Tibial artery (tissue), 4 donors: ENCODE data around the gene MUC2.

Source experiments
- DNase-seq, 2 donors: peaks; one replicate each; pipeline ENCODE4 v3.0.0-alpha.2; 2019
- H3K27ac ChIP-seq, 2 donors: fragments of 200-600 bp; sonication (generic) in 1 of 2; 1 replicate in 1 of 2; 2 replicates in 1 of 2; pipeline ENCODE4 v1.5.1; 2018 to 2019; ENCODE audit warnings: mild to moderate bottlenecking in 1 of 2
- H3K27me3 ChIP-seq, 2 donors: fragments of 200-600 bp; sonication (generic) in 1 of 2; one replicate each; pipeline versions ENCODE4 v1.5.1 to v1.6.0; 2016 to 2019
- H3K36me3 ChIP-seq, 3 donors: fragments of 200-600 bp; sonication (generic) in 2 of 3; one replicate each; pipeline ENCODE4 v1.5.1; 2016 to 2019; ENCODE audit warnings: mild to moderate bottlenecking in 2 of 3
- H3K4me1 ChIP-seq, 4 donors: fragments of 200-600 bp; sonication (generic) in 2 of 4; 1 replicate in 3 of 4; 2 replicates in 1 of 4; pipeline ENCODE4 v1.5.1; 2016 to 2019
- H3K4me3 ChIP-seq, 2 donors: fragments of 200-600 bp; sonication (generic) in 1 of 2; 1 replicate in 1 of 2; 2 replicates in 1 of 2; pipeline ENCODE4 v1.5.1; 2018 to 2019; ENCODE audit warnings: mild to moderate bottlenecking in 2 of 2
- H3K9me3 ChIP-seq, 3 donors: fragments of 200-600 bp; sonication (generic) in 1 of 3; one replicate each; pipeline ENCODE4 v1.5.1; 2016 to 2019
- intact Hi-C: fragments of 100-400 bp; cut with DNase I; formaldehyde crosslinking; loops from one replicate; pipeline ENCODE4 v1.15.0; 2023; ENCODE audit warnings: low total_unique reads
- TF ChIP-seq, protein P1 (sequence below), 2 experiments: fragments of 200-600 bp in 1 of 2; fragments of 450-650 bp in 1 of 2; IDR thresholded peaks; one replicate each; pipeline ENCODE4 v1.5.1; 2017 to 2019; ENCODE audit warnings: antibody characterized with exemption in 2 of 2, mild to moderate bottlenecking in 1 of 2, moderate library complexity in 1 of 2

MUC2 gene

GRCh38 chr11:1067812-1068496 lies 6.7 kb upstream of the MUC2 start:
- Histone ChIP-seq H3K27ac (no peak overlapping the region), H3K27me3 (peaks cover 0 to 36% of the 10 kb centered on the region in 2 donors), H3K4me1 (no peaks in the 10 kb centered on the region), H3K36me3 (no peaks in the 10 kb centered on the region), H3K4me3 (no peak overlapping the region), H3K9me3 (no peaks in the 10 kb centered on the region)
- intact Hi-C loops, result no loop called here
- no peak for DNase-seq
- TF ChIP-seq, protein P1, sequence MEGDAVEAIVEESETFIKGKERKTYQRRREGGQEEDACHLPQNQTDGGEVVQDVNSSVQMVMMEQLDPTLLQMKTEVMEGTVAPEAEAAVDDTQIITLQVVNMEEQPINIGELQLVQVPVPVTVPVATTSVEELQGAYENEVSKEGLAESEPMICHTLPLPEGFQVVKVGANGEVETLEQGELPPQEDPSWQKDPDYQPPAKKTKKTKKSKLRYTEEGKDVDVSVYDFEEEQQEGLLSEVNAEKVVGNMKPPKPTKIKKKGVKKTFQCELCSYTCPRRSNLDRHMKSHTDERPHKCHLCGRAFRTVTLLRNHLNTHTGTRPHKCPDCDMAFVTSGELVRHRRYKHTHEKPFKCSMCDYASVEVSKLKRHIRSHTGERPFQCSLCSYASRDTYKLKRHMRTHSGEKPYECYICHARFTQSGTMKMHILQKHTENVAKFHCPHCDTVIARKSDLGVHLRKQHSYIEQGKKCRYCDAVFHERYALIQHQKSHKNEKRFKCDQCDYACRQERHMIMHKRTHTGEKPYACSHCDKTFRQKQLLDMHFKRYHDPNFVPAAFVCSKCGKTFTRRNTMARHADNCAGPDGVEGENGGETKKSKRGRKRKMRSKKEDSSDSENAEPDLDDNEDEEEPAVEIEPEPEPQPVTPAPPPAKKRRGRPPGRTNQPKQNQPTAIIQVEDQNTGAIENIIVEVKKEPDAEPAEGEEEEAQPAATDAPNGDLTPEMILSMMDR (IDR thresholded peaks at IDR 0.05), result no peak

DNA sequence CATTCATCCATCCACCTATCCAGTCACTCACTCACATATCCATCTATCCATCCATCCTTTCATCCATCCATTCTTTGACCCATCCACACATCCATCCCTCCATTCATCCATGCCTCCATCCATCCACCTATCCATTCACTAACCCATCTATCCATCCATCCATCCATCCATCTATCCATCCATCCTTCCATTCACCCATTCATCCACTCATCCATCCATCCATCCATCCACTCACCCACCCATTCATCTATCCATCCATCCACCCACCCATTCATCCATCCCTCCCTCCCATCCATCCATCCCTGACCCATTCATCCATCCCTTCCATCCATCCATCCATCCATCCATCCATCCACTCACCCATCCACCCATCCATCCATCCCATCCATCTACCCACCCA lies 4.9 kb upstream of the MUC2 start:
- H3K27ac ChIP-seq, result no peak overlapping the region
- TF ChIP-seq, protein P1 (IDR thresholded peaks at IDR 0.05), result no peak
- no peaks in the 10 kb centered on the region for H3K36me3 ChIP-seq
- H3K4me1 ChIP-seq, result peaks cover 0 to 8% (median 0%) of the 10 kb centered on the region in 4 donors
- peaks cover 0 to 51% of the 10 kb centered on the region in 2 donors for H3K27me3 ChIP-seq
- DNase-seq, result no peak
- H3K4me3 ChIP-seq, result no peak overlapping the region
- H3K9me3 ChIP-seq, result no peaks in the 10 kb centered on the region
- intact Hi-C loops, result no loop called here

- no peaks in the 10 kb centered on the region for H3K9me3 ChIP-seq
- no peak overlapping the region for H3K27ac ChIP-seq
- peaks cover 0 to 8% (median 0%) of the 10 kb centered on the region in 4 donors for H3K4me1 ChIP-seq
- no peak overlapping the region for H3K4me3 ChIP-seq
- no peaks in the 10 kb centered on the region for H3K36me3 ChIP-seq
- peaks cover 0 to 54% of the 10 kb centered on the region in 2 donors for H3K27me3 ChIP-seq
- TF ChIP-seq, protein P1 (IDR thresholded peaks at IDR 0.05), result no peak
- peak in 1 of 2 donors; percentile 33 for DNase-seq
- intact Hi-C loops, result no loop called here
Measured at GRCh38 chr11:1070594-1071462, 3.8 kb upstream of the MUC2 start.

- Histone ChIP-seq H3K27ac (no peak overlapping the region), H3K36me3 (no peaks in the 10 kb centered on the region), H3K4me1 (peaks cover 0 to 8% (median 0%) of the 10 kb centered on the region in 4 donors), H3K9me3 (no peaks in the 10 kb centered on the region), H3K4me3 (no peak overlapping the region), H3K27me3 (peaks cover 0 to 58% of the 10 kb centered on the region in 2 donors)
- TF ChIP-seq, protein P1 (IDR thresholded peaks at IDR 0.05), result no peak
- intact Hi-C loops, result no loop called here
- DNase-seq, result peak in 1 of 2 donors; percentile 54
Measured at GRCh38 chr11:1071571-1072115, 3.0 kb upstream of the MUC2 start.

GRCh38 chr11:1072116-1072820 lies 2.4 kb upstream of the MUC2 start:
- Histone ChIP-seq H3K4me3 (no peak overlapping the region), H3K36me3 (no peaks in the 10 kb centered on the region), H3K27ac (no peak overlapping the region), H3K27me3 (peaks cover 0 to 58% of the 10 kb centered on the region in 2 donors), H3K9me3 (no peaks in the 10 kb centered on the region), H3K4me1 (peaks cover 0 to 8% (median 0%) of the 10 kb centered on the region in 4 donors)
- DNase-seq, result peak in 1 of 2 donors; percentile 60
- TF ChIP-seq, protein P1 (IDR thresholded peaks at IDR 0.05), result no peak
- intact Hi-C loops, result no loop called here
